WTC11 (cell line): ENCODE measurements around the gene PLCD1.

Source experiments
- CTCF ChIP-seq: fragments of 200-600 bp; IDR thresholded peaks from 2 replicates; pipeline ENCODE4 v1.8.0; 2022; ENCODE audit warnings: antibody characterized with exemption
- FOXK1 ChIP-seq: sonication (generic); formaldehyde crosslinking; IDR thresholded peaks from 2 replicates; pipeline ENCODE4 v1.8.0; 2022; ENCODE audit warnings: mild to moderate bottlenecking, moderate library complexity, missing genetic modification reagents
- IRF1 ChIP-seq: sonication (generic); formaldehyde crosslinking; IDR thresholded peaks from 2 replicates; pipeline ENCODE4 v1.8.0; 2023; ENCODE audit warnings: missing genetic modification reagents
- RELA ChIP-seq: sonication (generic); formaldehyde crosslinking; IDR thresholded peaks from 2 replicates; pipeline ENCODE4 v1.8.1; 2022; ENCODE audit warnings: missing genetic modification reagents, mild to moderate bottlenecking, borderline replicate concordance
- ZNF512 ChIP-seq: sonication (generic); formaldehyde crosslinking; IDR thresholded peaks from 2 replicates; pipeline ENCODE4 v1.8.1; 2022; ENCODE audit warnings: missing genetic modification reagents, borderline replicate concordance

GRCh38 chr3:37981348-37981664 lies 48.1 kb downstream of the PLCD1 start:
- TF ChIP-seq CTCF (no peak), ZNF512 (no peak), RELA (no peak), IRF1 (CRISPR knock-in tag) (no peak), FOXK1 (CRISPR knock-in tag) (no peak)
